Measurements from ENCODE around the gene RAD51B. TPM values are rescaled to one million over a fixed set of nuclear protein-coding genes. Genes with fewer than 3 reads are reported as not detected.

Gene RAD51B
- total RNA-seq, 1 experiment from 2014 or later: 20.0 TPM

- Histone ChIP-seq H3K4me1 (ENCODE audit: control insufficient read depth in 1 of 2, insufficient read depth in 2 of 2, low read length in 2 of 2) (peaks cover 0 to 15% of the 10 kb centered on the region in 2 experiments; a peak in 2 of 4 replicates), H3K27ac (ENCODE audit: low read depth, low read length) (no peak overlapping the region; the same call in 1 of the 2 replicates), H3K9me2 (ENCODE audit: insufficient read depth) (no peaks in the 10 kb centered on the region), H3K79me2 (ENCODE audit: insufficient read depth, low read length) (no peaks in the 10 kb centered on the region), H4K20me1 (ENCODE audit: insufficient read depth) (no peaks in the 10 kb centered on the region), H3K9ac (ENCODE audit: low read length) (no peak overlapping the region), H2AFZ (ENCODE audit: low read depth, low read length, poor library complexity, severe bottlenecking) (no peak overlapping the region), H3K9me3 (ENCODE audit: control insufficient read depth in 1 of 2, insufficient read depth in 1 of 2, low read depth in 1 of 2, low read length in 2 of 2) (no peaks in the 10 kb centered on the region), H3K4me2 (ENCODE audit: low read length) (no peak overlapping the region), H3K27me3 (ENCODE audit: insufficient read depth, low read length) (no peaks in the 10 kb centered on the region), H3K36me3 (ENCODE audit: control insufficient read depth in 1 of 2, insufficient read depth in 2 of 2, low read length in 2 of 2) (no peaks in the 10 kb centered on the region), H3K4me3 (replicated peaks in 1 of 2; ENCODE audit: low read depth in 1 of 2, low read length in 2 of 2) (no peak overlapping the region)
- CTCF ChIA-PET: no interaction called here
- no peak for TF ChIP-seq CEBPB (IDR thresholded peaks at IDR 0.05; ENCODE audit: low read depth)
- TF ChIP-seq EZH2 (IDR thresholded peaks at IDR 0.05): no peak
- no peak for TF ChIP-seq EZH2phosphoT487 (IDR thresholded peaks at IDR 0.05; ENCODE audit: borderline replicate concordance)
- no peak for TF ChIP-seq POLR2AphosphoS5 (IDR thresholded peaks at IDR 0.05; ENCODE audit: low read depth, low read length)
- no peak for TF ChIP-seq ELF1 (IDR thresholded peaks at IDR 0.05; ENCODE audit: borderline replicate concordance, low read depth)
- TF ChIP-seq CTCF (IDR thresholded peaks at IDR 0.05 in 2 of 3, conservative IDR thresholded peaks at IDR 0.05 in 1 of 3; ENCODE audit: borderline replicate concordance in 1 of 3, insufficient read depth in 1 of 3, low read depth in 2 of 3, low read length in 2 of 3): no peak
- no peak for TF ChIP-seq JUND (IDR thresholded peaks at IDR 0.05)
- no peak for TF ChIP-seq POLR2A (IDR thresholded peaks at IDR 0.05; ENCODE audit: borderline replicate concordance, extremely low read depth, insufficient read depth, insufficient read length)
- POLR2A ChIA-PET: no interaction called here
- intact Hi-C loops (cut with micrococcal nuclease): no loop called here
- no TSS peak for BruUV-seq (replicated peaks)
- no peak for DNase-seq (ENCODE audit: low read depth, low spot score)
- ATAC-seq: no peak
- RAD21 ChIA-PET (ENCODE audit: low non-redundant PET in 1 of 2, low total read pairs in 2 of 2, uncharacterized antibody in 2 of 2, unreplicated experiment in 2 of 2): no interaction called here
Observed at GRCh38 chr14:68216957-68217356, 397.4 kb downstream of the RAD51B start.

DNA sequence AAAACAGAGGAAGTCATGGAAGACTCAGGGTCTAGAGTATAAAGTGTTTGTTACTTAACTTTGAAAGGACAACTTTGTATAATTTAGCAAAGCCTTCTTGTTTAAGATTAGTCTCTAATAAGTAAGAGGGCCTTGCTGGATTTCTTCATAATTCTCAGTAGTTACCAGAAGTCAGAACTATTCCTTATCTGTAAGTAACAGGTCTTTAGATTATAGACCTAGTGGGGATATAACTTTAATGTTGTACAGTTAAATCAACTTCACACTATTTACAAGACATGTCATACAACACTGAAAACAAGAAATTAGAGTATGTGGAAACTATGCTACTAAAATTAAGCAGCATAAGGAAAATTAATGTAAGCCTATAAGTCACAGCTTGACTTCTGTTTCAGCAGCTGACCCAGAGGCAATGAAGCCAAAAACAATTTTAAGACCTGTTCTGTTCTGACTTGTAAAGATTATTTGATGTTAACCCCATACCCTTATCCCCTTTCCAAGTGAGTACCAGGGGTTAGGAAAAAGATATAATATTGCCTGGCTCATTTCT, 398.3 kb downstream of the RAD51B start:
- Histone ChIP-seq H3K9ac (ENCODE audit: low read length) (no peak overlapping the region), H3K79me2 (ENCODE audit: insufficient read depth, low read length) (no peaks in the 10 kb centered on the region), H3K27ac (ENCODE audit: low read depth, low read length) (no peak overlapping the region), H2AFZ (ENCODE audit: low read depth, low read length, poor library complexity, severe bottlenecking) (no peak overlapping the region), H3K9me2 (ENCODE audit: insufficient read depth) (no peaks in the 10 kb centered on the region), H4K20me1 (ENCODE audit: insufficient read depth) (no peaks in the 10 kb centered on the region), H3K36me3 (ENCODE audit: control insufficient read depth in 1 of 2, insufficient read depth in 2 of 2, low read length in 2 of 2) (no peaks in the 10 kb centered on the region), H3K4me1 (ENCODE audit: control insufficient read depth in 1 of 2, insufficient read depth in 2 of 2, low read length in 2 of 2) (peaks cover 0 to 15% of the 10 kb centered on the region in 2 experiments; a peak in 2 of 4 replicates), H3K27me3 (ENCODE audit: insufficient read depth, low read length) (no peaks in the 10 kb centered on the region), H3K4me2 (ENCODE audit: low read length) (no peak overlapping the region), H3K9me3 (ENCODE audit: control insufficient read depth in 1 of 2, insufficient read depth in 1 of 2, low read depth in 1 of 2, low read length in 2 of 2) (no peaks in the 10 kb centered on the region), H3K4me3 (replicated peaks in 1 of 2; ENCODE audit: low read depth in 1 of 2, low read length in 2 of 2) (no peak overlapping the region)
- DNase-seq (ENCODE audit: low read depth, low spot score) (no peak), ATAC-seq (no peak)
- POLR2A ChIA-PET: no interaction called here
- CTCF ChIA-PET: no interaction called here
- RAD21 ChIA-PET (ENCODE audit: low non-redundant PET in 1 of 2, low total read pairs in 2 of 2, uncharacterized antibody in 2 of 2, unreplicated experiment in 2 of 2): no interaction called here
- BruUV-seq (replicated peaks): no TSS peak
- intact Hi-C loops (cut with micrococcal nuclease): no loop called here
- TF ChIP-seq EGR1 (IDR thresholded peaks at IDR 0.05; ENCODE audit: low read depth) (no peak), EZH2phosphoT487 (IDR thresholded peaks at IDR 0.05; ENCODE audit: borderline replicate concordance) (no peak), SRF (IDR thresholded peaks at IDR 0.05; ENCODE audit: low read depth) (no peak), POLR2A (IDR thresholded peaks at IDR 0.05; ENCODE audit: borderline replicate concordance, extremely low read depth, insufficient read depth, insufficient read length) (no peak), CTCF (IDR thresholded peaks at IDR 0.05 in 2 of 3, conservative IDR thresholded peaks at IDR 0.05 in 1 of 3; ENCODE audit: borderline replicate concordance in 1 of 3, insufficient read depth in 1 of 3, low read depth in 2 of 3, low read length in 2 of 3) (no peak), SIN3A (IDR thresholded peaks at IDR 0.05; ENCODE audit: low read depth) (no peak)
- TF ChIP-seq, protein P1, sequence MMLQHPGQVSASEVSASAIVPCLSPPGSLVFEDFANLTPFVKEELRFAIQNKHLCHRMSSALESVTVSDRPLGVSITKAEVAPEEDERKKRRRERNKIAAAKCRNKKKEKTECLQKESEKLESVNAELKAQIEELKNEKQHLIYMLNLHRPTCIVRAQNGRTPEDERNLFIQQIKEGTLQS (IDR thresholded peaks at IDR 0.05): no peak
- TF ChIP-seq, protein P2, sequence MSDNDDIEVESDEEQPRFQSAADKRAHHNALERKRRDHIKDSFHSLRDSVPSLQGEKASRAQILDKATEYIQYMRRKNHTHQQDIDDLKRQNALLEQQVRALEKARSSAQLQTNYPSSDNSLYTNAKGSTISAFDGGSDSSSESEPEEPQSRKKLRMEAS (IDR thresholded peaks at IDR 0.05): no peak

All from HCT116 (cell line).